Neuronal stem cell (in vitro differentiated cells): Measurements from ENCODE around the gene TAS2R16. TPM values are rescaled to one million over a fixed set of nuclear protein-coding genes. Genes with fewer than 3 reads are reported as not detected.
A peak's percentile ranks its signal among the peaks of the same experiment; 100 is the strongest.

Source experiments
- DNase-seq: peaks from one replicate; pipeline ENCODE4 v3.0.0-alpha.2; 2013; ENCODE audit warnings: low spot score
- H2AFZ ChIP-seq: one replicate; pipeline ENCODE4 v1.6.1; 2013; ENCODE audit warnings: mild to moderate bottlenecking, low read length, inconsistent platforms
- H2AK5ac ChIP-seq: 2 replicates; pipeline ENCODE4 v1.6.1; 2013; ENCODE audit warnings: low read depth, mild to moderate bottlenecking, inconsistent platforms, low read length, moderate library complexity, mixed read lengths
- H2BK120ac ChIP-seq: 2 replicates; pipeline ENCODE4 v1.6.1; 2013; ENCODE audit warnings: low read depth, mild to moderate bottlenecking, inconsistent platforms, low read length, moderate library complexity, mixed read lengths
- H2BK12ac ChIP-seq: one replicate; pipeline ENCODE4 v1.6.1; 2013; ENCODE audit warnings: low read length, inconsistent platforms
- H2BK15ac ChIP-seq: 2 replicates; pipeline ENCODE4 v1.6.1; 2013; ENCODE audit warnings: mild to moderate bottlenecking, low read length, inconsistent platforms, mixed read lengths
- H2BK5ac ChIP-seq: one replicate; pipeline ENCODE4 v1.6.1; 2013; ENCODE audit warnings: inconsistent platforms, mild to moderate bottlenecking, low read length, moderate library complexity
- H3K14ac ChIP-seq: one replicate; pipeline ENCODE4 v1.6.1; 2013; ENCODE audit warnings: low read length, inconsistent platforms
- H3K18ac ChIP-seq: 2 replicates; pipeline ENCODE4 v1.6.1; 2013; ENCODE audit warnings: low read length, inconsistent platforms
- H3K23ac ChIP-seq: 2 replicates; pipeline ENCODE4 v1.6.1; 2013; ENCODE audit warnings: low read depth, mild to moderate bottlenecking, mixed read lengths, low read length, inconsistent platforms; ENCODE audit not compliant: poor library complexity
- H3K27ac ChIP-seq: replicated peaks from 3 replicates; pipeline ENCODE4 v1.5.1; 2013; ENCODE audit warnings: low read length, inconsistent platforms
- H3K27me3 ChIP-seq, 3 experiments: 2 replicates each; pipeline ENCODE4 v1.6.1; 2013; ENCODE audit warnings: low read length in 3 of 3, mild to moderate bottlenecking in 2 of 3, inconsistent platforms in 1 of 3, low read depth in 1 of 3, mixed read lengths in 1 of 3, moderate library complexity in 1 of 3; ENCODE audit not compliant: control insufficient read depth in 3 of 3, insufficient read depth in 3 of 3
- H3K36me3 ChIP-seq, 2 donors: replicated peaks in 1 of 2; 2 replicates each; pipeline ENCODE4 v1.6.1; 2013; ENCODE audit warnings: low read length in 2 of 2; ENCODE audit not compliant: control insufficient read depth in 2 of 2, insufficient read depth in 2 of 2
- H3K4ac ChIP-seq: 2 replicates; pipeline ENCODE4 v1.6.1; 2013; ENCODE audit warnings: inconsistent platforms, mild to moderate bottlenecking, low read length, moderate library complexity
- H3K4me1 ChIP-seq, 2 donors: 1 replicate in 1 of 2; 2 replicates in 1 of 2; pipeline ENCODE4 v1.6.1; 2013; ENCODE audit warnings: low read length in 2 of 2, low read depth in 1 of 2; ENCODE audit not compliant: control insufficient read depth in 2 of 2, insufficient read depth in 1 of 2
- H3K4me2 ChIP-seq: one replicate; pipeline ENCODE4 v1.6.1; 2013; ENCODE audit warnings: mild to moderate bottlenecking, low read length, inconsistent platforms; ENCODE audit not compliant: insufficient read depth, poor library complexity, severe bottlenecking
- H3K4me3 ChIP-seq, 2 donors: 2 replicates each; pipeline ENCODE4 v1.5.1; 2013; ENCODE audit warnings: low read length in 2 of 2, mild to moderate bottlenecking in 2 of 2, inconsistent platforms in 1 of 2, moderate library complexity in 1 of 2
- H3K79me1 ChIP-seq: one replicate; pipeline ENCODE4 v1.6.1; 2013; ENCODE audit warnings: low read depth, mild to moderate bottlenecking, inconsistent platforms, low read length, moderate library complexity
- H3K9ac ChIP-seq: one replicate; pipeline ENCODE4 v1.6.1; 2013; ENCODE audit warnings: mild to moderate bottlenecking, low read depth, low read length, inconsistent platforms; ENCODE audit not compliant: poor library complexity
- H3K9me3 ChIP-seq, 2 donors: replicated peaks in 1 of 2; 2 replicates each; pipeline versions ENCODE3 to v1.6.1; 2013; ENCODE audit warnings: low read length in 2 of 2, mild to moderate bottlenecking in 2 of 2, inconsistent platforms in 1 of 2, low read depth in 1 of 2, mixed read lengths in 1 of 2, moderate library complexity in 1 of 2; ENCODE audit not compliant: control insufficient read depth in 2 of 2, insufficient read depth in 1 of 2
- H4K8ac ChIP-seq: one replicate; pipeline ENCODE4 v1.6.1; 2013; ENCODE audit warnings: low read depth, mild to moderate bottlenecking, inconsistent platforms, low read length, moderate library complexity
- H4K91ac ChIP-seq: one replicate; pipeline ENCODE4 v1.6.1; 2013; ENCODE audit warnings: low read length, low read depth, mild to moderate bottlenecking, inconsistent platforms; ENCODE audit not compliant: poor library complexity
- WGBS, 2 donors: extraction: QIAGEN DNeasy Blood & Tissue Kit; methylation state at CpG; one replicate each; pipeline ENCODE4 v1.1.7; 2013; ENCODE audit warnings: missing lambda C conversion rate in 2 of 2, mixed read lengths in 1 of 2; ENCODE audit not compliant: insufficient read length in 2 of 2, insufficient replicate concordance in 1 of 2; ENCODE audit errors: extremely low coverage in 2 of 2; 5-methylcytosine and 5-hydroxymethylcytosine counted together
- polyA plus RNA-seq, 2 experiments: library from polyadenylated mRNA; stranded (reverse); fragments of 200-250 nt; gene quantifications; one replicate each; pipeline ENCODE4 v1.2.3, GENCODE V29; 2013

Gene TAS2R16
- polyA plus RNA-seq (2013, experiment 1 of 2): not detected
- not detected for polyA plus RNA-seq (2013, experiment 2 of 2)

- no peak within 1 kb of the TSS for H2BK15ac ChIP-seq
- H2BK5ac ChIP-seq: no peak within 1 kb of the TSS
- H3K14ac ChIP-seq: no peak within 1 kb of the TSS
- no peaks in the 10 kb centered on the region for H3K79me1 ChIP-seq
- H3K27me3 ChIP-seq: no peaks in the 10 kb centered on the region
- H3K27ac ChIP-seq: no peak within 1 kb of the TSS
- no peak within 1 kb of the TSS for H2AFZ ChIP-seq
- H3K36me3 ChIP-seq: no peaks in the 10 kb centered on the region
- H3K23ac ChIP-seq: no peak within 1 kb of the TSS
- H3K4me3 ChIP-seq: no peak within 1 kb of the TSS
- H4K8ac ChIP-seq: no peak within 1 kb of the TSS
- H3K4me1 ChIP-seq: no peaks in the 10 kb centered on the region
- no peaks in the 10 kb centered on the region for H3K9me3 ChIP-seq
- H3K18ac ChIP-seq: no peak within 1 kb of the TSS
- no peak within 1 kb of the TSS for H3K4ac ChIP-seq
- H2AK5ac ChIP-seq: no peak within 1 kb of the TSS
- H2BK120ac ChIP-seq: no peak within 1 kb of the TSS
- no peak for DNase-seq
- H4K91ac ChIP-seq: no peak within 1 kb of the TSS
- H3K9ac ChIP-seq: no peak within 1 kb of the TSS
- H3K4me2 ChIP-seq: no peak within 1 kb of the TSS
- no peak within 1 kb of the TSS for H2BK12ac ChIP-seq
Observed at GRCh38 chr7:122995600-122995999, at the start of gene TAS2R16. Gene TAS2R16, minus strand, starts transcription at chr7:122995700. Its CDS starts 66 bp downstream, at chr7:122995634.

- Histone ChIP-seq H2BK5ac (no peak overlapping the region), H3K4me3 (no peak overlapping the region), H3K4me2 (no peak overlapping the region), H2BK15ac (no peak overlapping the region), H3K14ac (no peak overlapping the region), H3K9me3 (no peaks in the 10 kb centered on the region), H3K79me1 (no peaks in the 10 kb centered on the region), H3K23ac (no peak overlapping the region), H2BK120ac (no peak overlapping the region), H3K4ac (no peak overlapping the region), H3K9ac (no peak overlapping the region), H3K27me3 (no peaks in the 10 kb centered on the region), H3K18ac (no peak overlapping the region), H3K4me1 (no peaks in the 10 kb centered on the region), H3K36me3 (no peaks in the 10 kb centered on the region), H4K91ac (no peak overlapping the region), H2BK12ac (no peak overlapping the region), H2AK5ac (no peak overlapping the region), H2AFZ (no peak overlapping the region), H4K8ac (no peak overlapping the region), H3K27ac (no peak overlapping the region)
- DNase-seq: no peak
Observed at GRCh38 chr7:123043642-123044041, 48.1 kb upstream of the TAS2R16 start.

DNA sequence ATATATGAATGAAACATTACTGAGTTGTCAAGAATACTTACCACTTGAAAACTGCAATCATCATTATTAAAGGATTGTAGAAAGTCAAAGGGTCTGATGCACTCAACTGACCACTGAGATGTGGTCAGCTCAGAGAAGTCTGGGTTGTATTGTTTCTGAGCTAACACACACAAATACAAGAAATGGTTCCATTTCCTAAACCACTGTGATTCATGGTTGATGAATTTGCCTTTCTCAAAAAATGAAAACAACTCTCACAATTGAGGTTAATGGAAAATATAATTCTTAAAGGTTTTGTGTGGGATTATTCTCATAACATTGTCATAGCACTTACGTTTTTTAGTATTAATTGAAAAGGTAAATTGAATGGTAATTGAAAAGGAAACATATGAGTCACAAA lies 45.6 kb upstream of the TAS2R16 start:
- no peak for DNase-seq

DNA sequence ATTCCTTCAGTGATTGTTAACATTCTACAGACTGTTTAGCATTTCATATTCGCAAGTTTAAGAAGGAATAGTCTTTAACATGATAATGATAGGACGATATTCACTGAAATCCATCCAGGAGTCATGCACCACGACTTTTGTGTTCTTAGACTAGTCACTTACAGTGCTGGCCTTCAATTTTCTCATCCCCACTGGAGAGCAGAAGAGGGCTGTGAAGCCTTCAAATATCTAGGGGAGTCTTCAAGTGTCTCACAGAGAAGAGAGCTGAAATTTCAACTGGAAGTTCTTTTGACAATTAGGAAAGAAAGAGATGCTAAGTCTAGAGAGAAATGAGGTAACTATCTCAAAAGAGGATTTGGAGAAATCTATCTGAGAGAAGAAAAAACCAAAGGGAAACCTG lies 43.8 kb upstream of the TAS2R16 start:
- Histone ChIP-seq H2BK12ac (no peak overlapping the region), H3K27ac (no peak overlapping the region), H2BK15ac (no peak overlapping the region), H3K79me1 (no peaks in the 10 kb centered on the region), H2BK5ac (no peak overlapping the region), H3K27me3 (no peaks in the 10 kb centered on the region), H2BK120ac (no peak overlapping the region), H3K18ac (no peak overlapping the region), H3K14ac (no peak overlapping the region), H3K4me1 (no peaks in the 10 kb centered on the region), H3K9ac (no peak overlapping the region), H3K4me2 (no peak overlapping the region), H4K8ac (no peak overlapping the region), H3K4ac (no peak overlapping the region), H3K36me3 (no peaks in the 10 kb centered on the region), H2AFZ (peak overlapping the region; percentile 38), H2AK5ac (no peak overlapping the region), H3K23ac (no peak overlapping the region), H4K91ac (no peak overlapping the region), H3K9me3 (peaks cover 0 to 2% of the 10 kb centered on the region in 2 donors), H3K4me3 (no peak overlapping the region)
- DNase-seq: no peak
- WGBS, 2 donors: no CpG with 5 or more reads among the region's 3 CpGs

More for the DNA sequence above, 45.6 kb upstream of the TAS2R16 start:
- Histone ChIP-seq H2BK15ac (no peak overlapping the region), H2BK12ac (no peak overlapping the region), H3K4me3 (no peak overlapping the region), H3K4ac (no peak overlapping the region), H2AFZ (no peak overlapping the region), H3K27me3 (no peaks in the 10 kb centered on the region), H4K91ac (no peak overlapping the region), H3K14ac (no peak overlapping the region), H3K9me3 (no peaks in the 10 kb centered on the region), H3K18ac (no peak overlapping the region), H2BK120ac (no peak overlapping the region), H3K36me3 (no peaks in the 10 kb centered on the region), H3K4me2 (no peak overlapping the region), H2BK5ac (no peak overlapping the region), H3K27ac (no peak overlapping the region), H3K79me1 (no peaks in the 10 kb centered on the region), H3K4me1 (no peaks in the 10 kb centered on the region), H2AK5ac (no peak overlapping the region), H3K9ac (no peak overlapping the region), H4K8ac (no peak overlapping the region), H3K23ac (no peak overlapping the region)
- no CpG with 5 or more reads among the region's 1 CpG for WGBS, 2 donors
